Hepatocyte (in vitro differentiated cells): ENCODE measurements around the gene CGREF1.

Experiments used
- EZH2 ChIP-seq: fragments of 200-600 bp; sonication (generic); IDR thresholded peaks from 2 replicates; pipeline ENCODE4 v1.6.1; 2016; ENCODE audit warnings: antibody characterized with exemption, mild to moderate bottlenecking, borderline replicate concordance
- EZH2phosphoT487 ChIP-seq: fragments of 200-600 bp; sonication (generic); IDR thresholded peaks from one replicate; pipeline ENCODE4 v1.6.1; 2018; ENCODE audit warnings: antibody characterized with exemption, mild to moderate bottlenecking, low read depth, moderate library complexity; ENCODE audit not compliant: unreplicated experiment, severe bottlenecking
- TF ChIP-seq, protein P1 (sequence below): fragments of 200-600 bp; sonication (generic); IDR thresholded peaks from 2 replicates; pipeline ENCODE4 v1.5.1; 2016; ENCODE audit warnings: antibody characterized with exemption, mild to moderate bottlenecking; ENCODE audit not compliant: poor library complexity

- TF ChIP-seq, protein P1, sequence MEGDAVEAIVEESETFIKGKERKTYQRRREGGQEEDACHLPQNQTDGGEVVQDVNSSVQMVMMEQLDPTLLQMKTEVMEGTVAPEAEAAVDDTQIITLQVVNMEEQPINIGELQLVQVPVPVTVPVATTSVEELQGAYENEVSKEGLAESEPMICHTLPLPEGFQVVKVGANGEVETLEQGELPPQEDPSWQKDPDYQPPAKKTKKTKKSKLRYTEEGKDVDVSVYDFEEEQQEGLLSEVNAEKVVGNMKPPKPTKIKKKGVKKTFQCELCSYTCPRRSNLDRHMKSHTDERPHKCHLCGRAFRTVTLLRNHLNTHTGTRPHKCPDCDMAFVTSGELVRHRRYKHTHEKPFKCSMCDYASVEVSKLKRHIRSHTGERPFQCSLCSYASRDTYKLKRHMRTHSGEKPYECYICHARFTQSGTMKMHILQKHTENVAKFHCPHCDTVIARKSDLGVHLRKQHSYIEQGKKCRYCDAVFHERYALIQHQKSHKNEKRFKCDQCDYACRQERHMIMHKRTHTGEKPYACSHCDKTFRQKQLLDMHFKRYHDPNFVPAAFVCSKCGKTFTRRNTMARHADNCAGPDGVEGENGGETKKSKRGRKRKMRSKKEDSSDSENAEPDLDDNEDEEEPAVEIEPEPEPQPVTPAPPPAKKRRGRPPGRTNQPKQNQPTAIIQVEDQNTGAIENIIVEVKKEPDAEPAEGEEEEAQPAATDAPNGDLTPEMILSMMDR: no peak
- no peak for TF ChIP-seq EZH2
- no peak for TF ChIP-seq EZH2phosphoT487
Observed at GRCh38 chr2:27060323-27060722, 58.6 kb downstream of the CGREF1 start.
